ENCODE measurements around the gene CALN1.

The CALN1 gene

DNA sequence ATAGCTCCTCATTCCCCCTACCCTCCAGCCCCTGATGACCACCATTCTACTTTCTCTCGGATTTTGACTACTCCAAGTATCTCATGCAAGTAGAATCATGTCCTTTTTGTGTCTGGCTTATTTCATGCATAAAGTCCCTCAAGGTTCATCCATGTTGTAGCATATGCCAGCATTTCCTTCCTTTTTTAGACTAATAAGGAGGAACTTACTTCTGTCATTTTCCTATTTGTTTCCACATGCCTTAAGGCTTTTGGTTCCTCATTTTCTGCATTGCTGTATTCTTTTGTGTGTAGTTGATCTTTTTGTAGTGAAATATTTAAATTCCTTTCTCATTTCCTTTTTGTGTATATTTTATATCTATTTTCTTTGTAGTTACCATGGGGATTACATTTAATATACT is 376.9 kb downstream of the CALN1 start:
- no peak for DNase-seq

DNA sequence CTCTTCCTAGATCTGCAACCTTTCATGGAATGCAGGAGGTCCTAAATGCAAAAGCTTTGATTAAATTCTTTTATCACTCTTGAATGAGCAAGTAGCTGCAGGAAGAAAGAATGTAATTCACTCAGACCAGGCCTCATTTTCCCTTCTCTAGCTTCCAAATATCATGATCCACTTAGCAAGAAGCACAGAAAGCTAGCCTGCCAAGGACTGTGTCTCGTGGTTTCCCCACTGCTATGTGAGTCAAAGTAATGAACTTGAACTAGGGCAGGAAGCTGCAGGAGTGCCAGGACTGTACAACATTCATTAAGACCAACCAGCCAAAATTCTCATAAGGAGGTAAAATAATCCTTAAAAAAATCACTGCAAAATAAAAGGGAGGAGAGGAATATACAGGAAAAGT is 379.2 kb downstream of the CALN1 start:
- peak in 8 of 14 donors; percentile 10 to 69 (median 18) for DNase-seq

- no peak for DNase-seq
Observed at GRCh38 chr7:72030994-72031667, 381.0 kb downstream of the CALN1 start.

DNA sequence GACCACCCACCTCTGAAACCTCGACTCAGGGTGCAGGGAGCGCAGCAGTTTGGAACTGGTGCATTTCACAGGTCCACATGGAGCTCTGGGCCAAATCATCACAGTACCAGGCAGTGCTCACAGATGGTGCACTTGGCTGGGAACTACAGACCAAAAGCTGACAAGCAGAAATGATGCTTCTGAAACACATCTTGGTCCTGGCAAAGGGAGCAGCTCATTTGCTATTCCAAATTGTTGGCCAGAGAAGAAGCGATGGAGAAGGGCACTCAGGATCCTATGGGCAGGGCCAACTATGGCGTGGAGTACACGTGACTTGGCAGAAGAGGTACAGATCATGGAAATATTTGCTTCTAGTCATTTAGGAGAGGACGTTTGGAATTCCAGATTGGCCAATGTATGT is 383.9 kb downstream of the CALN1 start:
- peak in 3 of 14 donors; percentile 25 to 99 (median 37) for DNase-seq

GRCh38 chr7:72025381-72025960 is 386.7 kb downstream of the CALN1 start:
- DNase-seq, result peak in 1 of 14 donors; percentile 34

DNA sequence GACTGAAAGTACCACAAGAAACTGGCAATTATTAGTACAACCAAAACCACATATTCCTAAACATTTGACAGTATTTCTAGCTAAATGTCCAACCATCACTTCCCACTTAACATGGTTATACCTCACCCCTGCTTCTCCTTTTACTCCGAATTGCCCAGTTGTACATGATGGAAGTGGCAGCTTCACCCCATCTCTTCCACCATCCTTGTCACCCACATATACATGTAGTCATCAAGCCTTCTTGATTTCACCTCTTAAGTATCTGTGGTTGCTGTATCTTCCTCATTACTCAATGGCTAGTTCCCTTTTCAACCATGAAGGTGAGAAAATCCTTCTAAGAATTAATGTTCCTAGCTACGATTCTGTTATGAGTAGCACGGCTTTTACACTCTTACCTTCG is 388.2 kb downstream of the CALN1 start:
- DNase-seq, result no peak

DNA sequence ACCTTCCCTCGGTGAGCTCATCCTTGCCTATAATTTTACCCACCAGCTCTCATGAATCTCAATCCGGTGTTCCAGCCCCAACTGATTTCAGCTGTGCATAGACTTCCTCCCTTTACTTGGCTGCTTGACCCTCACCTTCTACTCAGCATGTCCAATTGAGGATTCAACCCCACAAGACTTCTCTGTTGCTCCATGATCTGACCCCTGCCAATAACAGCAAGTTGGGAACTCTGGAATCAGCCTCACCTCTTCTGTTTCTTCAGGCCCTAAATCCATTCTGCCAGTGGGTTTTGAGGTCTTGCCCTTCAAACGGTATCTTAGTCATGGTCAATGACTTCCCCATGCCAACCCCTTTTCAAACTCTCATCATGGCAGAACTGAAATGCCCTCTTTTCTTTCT is 390.4 kb downstream of the CALN1 start:
- no peak for DNase-seq

DNA sequence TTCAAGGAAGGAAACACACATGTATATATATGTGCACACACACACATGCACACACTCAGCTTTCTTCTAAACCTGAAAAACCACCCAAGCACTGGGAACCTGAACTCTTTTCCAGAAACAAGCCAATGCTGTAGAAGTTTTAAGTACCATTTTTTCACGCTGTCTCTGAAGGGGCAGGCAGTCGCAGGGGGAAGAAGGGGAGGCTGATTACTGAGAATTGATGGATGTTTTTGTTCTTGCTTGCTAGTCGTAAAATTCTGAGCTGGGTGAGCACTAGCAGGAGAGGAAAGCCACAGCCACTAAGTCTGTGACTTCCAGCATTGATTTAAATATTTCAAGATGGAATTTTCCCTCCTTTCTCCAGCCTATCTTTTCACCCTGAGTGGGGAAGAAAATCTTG is 391.8 kb downstream of the CALN1 start:
- DNase-seq, result no peak

DNA sequence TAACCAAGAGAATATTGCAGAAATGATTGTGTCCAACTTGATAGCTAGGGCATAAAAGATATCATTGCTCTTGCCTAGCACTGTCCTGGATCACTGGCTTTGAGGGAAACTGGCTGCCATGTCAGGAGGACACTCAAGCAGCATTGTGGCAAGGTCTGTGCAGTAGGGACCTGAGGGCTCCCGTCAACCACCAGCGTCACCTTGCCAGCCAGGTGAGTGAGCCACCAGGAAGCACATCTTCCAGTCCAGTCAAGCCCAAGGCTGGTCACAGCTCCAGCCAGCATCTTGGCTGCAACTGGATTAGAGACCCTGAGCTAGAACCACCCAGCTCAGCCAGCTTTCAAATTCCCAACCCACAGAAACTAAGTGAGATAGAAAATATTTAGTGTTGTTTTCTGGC is 392.7 kb downstream of the CALN1 start:
- no peak for DNase-seq

GRCh38 chr7:72017756-72018155 is 394.4 kb downstream of the CALN1 start:
- DNase-seq, result peak in 1 of 14 donors; percentile 36

DNA sequence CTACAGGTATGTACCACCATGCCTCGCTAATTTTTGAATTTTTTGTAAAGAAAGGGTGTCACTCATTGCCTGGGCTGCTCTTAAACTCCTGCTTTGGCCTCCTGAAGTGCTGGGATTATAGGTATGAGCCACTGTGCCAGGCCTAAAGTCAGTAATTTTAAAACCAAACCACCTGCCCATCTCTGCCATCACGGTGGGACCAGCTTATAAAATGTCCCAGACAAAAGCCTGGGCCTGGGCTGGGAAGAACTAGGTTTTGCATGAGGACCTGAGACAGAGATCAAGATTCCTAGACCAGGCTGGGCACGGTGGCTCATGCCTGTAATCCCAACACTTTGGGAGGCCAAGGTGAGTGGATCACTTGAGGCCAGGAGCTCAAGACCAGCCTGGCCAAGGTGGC is 395.6 kb downstream of the CALN1 start:
- DNase-seq, result no peak

DNA sequence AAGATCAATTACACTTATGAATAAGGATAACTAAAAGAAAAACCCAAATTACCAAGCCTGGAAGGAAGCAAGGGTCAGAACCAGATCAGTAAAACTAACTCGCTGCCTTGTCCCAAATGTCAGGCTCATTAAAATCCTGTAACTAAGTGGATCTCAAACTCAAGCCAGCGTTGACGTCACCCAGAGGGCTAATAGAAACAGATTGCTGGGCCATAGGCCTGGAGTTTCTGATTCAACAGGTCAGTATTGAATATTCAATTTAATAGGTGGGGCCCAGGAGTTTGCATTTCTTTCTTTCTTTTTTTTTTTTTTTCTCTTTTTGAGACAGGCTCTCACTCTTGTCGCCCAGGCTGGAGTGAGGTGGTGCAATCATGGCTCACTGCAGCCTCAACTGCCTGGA is 397.0 kb downstream of the CALN1 start:
- peak in 1 of 14 donors; percentile 7 for DNase-seq

- DNase-seq, result no peak
Observed at GRCh38 chr7:72007018-72007417, 405.1 kb downstream of the CALN1 start.

- DNase-seq, result peak in 1 of 14 donors; percentile 20
Observed at GRCh38 chr7:72003236-72003635, 408.9 kb downstream of the CALN1 start.

- DNase-seq, result no peak
Observed at GRCh38 chr7:71996141-71996540, 416.0 kb downstream of the CALN1 start.

DNA sequence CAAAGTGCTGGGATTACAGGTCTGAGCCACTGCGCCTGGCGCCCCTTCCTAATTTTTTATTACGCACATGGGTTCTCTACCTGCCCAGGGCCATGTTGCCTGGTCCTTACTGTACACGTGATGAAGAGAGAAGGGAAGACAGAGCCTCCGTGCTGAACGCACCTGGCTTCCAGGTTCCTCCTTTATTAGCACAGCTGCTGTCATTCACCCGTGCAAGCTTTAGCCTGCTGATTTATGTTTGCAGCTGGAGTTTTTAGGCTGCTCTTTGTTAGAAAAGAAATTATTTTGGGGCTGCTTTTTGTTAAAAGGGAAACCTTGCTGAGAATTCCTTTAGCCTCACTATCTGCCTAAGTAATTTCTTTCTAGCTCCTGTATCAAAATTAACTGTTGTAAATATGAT is 417.0 kb downstream of the CALN1 start:
- no peak for DNase-seq

GRCh38 chr7:71991586-71991985 is 420.6 kb downstream of the CALN1 start:
- DNase-seq, result no peak

GRCh38 chr7:71990138-71990462 is 422.0 kb downstream of the CALN1 start:
- no peak for DNase-seq

DNA sequence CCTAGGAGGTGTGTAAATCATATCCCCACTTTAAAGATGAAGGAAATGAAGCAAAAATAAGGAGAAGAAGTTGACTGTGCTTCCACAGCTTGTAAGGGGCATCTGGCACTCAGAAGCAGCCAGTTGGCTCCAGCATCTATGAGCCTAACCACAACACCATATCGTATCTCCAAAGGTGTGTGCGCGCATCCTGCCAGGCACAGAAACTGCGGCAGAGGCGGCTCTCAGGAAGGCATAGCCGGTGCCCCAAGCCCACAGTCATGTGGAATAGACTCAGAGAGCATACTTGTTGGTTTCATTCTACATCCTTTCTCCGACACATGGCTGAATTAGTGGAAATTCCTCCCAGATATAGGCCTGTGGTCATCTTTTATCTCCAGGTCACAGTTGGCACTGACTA is 423.9 kb downstream of the CALN1 start:
- peak in 1 of 14 donors; percentile 8 for DNase-seq

DNA sequence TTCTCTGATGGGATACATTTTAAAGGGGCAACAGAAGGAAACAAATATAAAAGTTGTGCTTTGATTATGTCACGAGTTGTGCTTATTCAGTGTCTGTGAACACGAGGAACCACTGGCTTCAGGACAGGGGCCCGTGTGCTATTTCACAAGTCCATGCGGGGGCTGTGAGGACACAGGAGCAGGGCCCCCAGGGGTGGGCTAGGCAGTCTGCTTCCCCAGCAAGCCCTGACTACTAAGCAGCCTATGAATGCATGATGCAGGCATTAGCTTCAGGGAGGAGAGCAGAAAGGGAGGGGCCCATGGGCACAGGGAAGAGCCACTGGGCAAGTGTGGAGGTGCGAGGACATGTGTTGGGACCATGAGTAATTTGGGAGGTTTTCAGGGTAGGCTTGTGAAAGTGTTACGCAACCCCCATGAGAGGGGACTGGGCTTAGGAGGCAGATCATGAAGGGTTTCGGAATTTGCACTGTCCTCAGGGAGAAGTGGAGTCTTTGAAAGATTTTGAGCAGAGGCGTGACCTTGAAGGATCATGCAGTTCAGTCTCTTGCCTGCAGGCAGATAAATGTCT is 424.9 kb downstream of the CALN1 start:
- DNase-seq, result no peak

DNA sequence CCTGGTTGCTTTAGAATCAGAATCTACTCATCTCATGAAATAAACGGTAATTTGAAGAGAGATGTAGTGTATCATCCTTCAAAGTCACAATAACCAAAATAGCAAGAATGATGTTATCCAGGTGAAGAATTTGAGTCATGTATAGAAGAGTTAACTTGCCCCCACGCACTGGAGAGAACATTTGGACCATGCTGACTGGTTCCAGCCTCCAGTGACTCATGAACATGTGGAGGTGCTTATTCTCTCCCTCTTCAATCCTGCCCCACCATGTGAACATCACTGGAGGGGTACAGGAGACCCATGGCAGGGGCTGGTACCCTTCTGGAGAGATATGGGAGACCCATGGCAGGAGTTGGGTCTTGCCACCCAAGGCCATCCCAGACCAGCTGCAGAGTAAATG is 427.8 kb downstream of the CALN1 start:
- DNase-seq, result no peak

DNA sequence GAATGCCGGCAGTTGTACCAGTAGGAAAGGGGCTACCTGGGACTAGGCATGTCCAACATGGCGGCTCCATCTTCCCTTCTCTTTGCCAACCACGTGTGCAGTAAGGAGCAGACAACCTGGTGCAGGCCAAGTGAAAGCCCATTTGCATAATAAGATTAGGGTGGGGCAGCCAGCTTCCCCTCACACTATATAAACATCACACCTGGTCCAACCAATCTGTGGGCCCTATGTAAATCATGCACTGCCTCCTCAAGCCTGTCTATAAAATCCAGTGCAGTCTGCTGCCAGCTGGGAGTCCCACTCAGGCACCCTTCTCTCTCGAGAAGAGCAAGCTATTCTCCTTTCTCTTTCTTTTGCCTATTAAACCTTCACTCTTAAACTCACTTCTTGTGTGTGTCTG is 429.3 kb downstream of the CALN1 start:
- no peak for DNase-seq

DNA sequence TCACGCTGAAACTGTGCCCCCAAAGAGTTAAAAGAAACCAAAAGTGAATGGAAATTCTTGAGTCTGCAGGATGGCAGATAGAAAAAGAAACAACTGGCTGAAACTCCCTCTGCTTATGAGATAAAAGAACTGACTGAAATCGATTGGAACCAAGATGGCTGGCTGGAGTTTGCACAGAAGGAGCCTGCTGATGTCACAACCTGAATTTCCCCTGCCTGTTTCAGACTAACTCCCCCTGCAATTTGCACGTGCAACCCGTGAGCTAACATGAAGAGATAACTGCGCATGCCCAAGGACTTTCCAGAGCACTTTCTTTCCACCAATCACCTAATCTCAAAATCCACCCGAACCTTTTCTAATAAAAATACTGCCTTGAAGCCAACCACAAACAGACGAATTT is 435.5 kb downstream of the CALN1 start:
- DNase-seq, result no peak

DNA sequence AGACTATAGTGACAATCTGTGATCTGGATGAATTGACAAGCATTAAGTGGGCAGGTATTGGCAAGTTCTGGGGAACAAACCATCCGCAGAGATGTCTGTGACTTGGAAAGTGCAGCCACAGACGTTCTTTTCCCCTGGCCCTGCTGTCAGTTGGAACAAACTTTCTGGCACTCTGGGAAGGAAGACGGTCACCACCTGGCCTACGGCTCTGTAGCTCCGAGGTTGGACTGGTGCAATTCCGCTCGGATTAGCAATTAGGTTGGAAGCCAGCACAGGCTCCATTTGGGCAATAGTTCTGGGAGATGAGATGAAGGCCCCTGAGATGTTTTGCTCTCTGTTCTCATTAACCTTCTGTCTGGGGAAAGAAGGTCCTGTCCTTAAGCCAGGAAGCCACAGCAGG is 437.5 kb downstream of the CALN1 start:
- DNase-seq, result peak in 3 of 14 donors; percentile 1 to 92 (median 10)
